ENCODE data around the gene ANGPTL4.
"Not testable (repeated sequence)": the region's sequence is repeated elsewhere in the genome, so short reads cannot be mapped to it uniquely, and the experiment has no call there.

ANGPTL4 gene

GRCh38 chr19:8366121-8366581, 2.2 kb downstream of the ANGPTL4 start:
- no peak for DNase-seq

- no peak for DNase-seq
Measured at GRCh38 chr19:8366961-8367326, 3.0 kb downstream of the ANGPTL4 start.

GRCh38 chr19:8367327-8368001, 3.5 kb downstream of the ANGPTL4 start:
- no peak for DNase-seq

GRCh38 chr19:8370176-8371010, 6.4 kb downstream of the ANGPTL4 start:
- DNase-seq, result no peak

GRCh38 chr19:8371011-8371804, 7.3 kb downstream of the ANGPTL4 start:
- no peak for DNase-seq

- no peak for DNase-seq
Measured at GRCh38 chr19:8373867-8374813, 10.2 kb downstream of the ANGPTL4 start.

GRCh38 chr19:8375766-8376165, 11.8 kb downstream of the ANGPTL4 start:
- DNase-seq, result not testable (repeated sequence)

GRCh38 chr19:8376373-8376974, 12.5 kb downstream of the ANGPTL4 start:
- DNase-seq, result not testable (repeated sequence)

GRCh38 chr19:8377598-8377997, 13.6 kb downstream of the ANGPTL4 start:
- no peak for DNase-seq

- DNase-seq, result not testable (repeated sequence)
Measured at GRCh38 chr19:8379156-8379891, 15.4 kb downstream of the ANGPTL4 start.

GRCh38 chr19:8384569-8384968, 20.6 kb downstream of the ANGPTL4 start:
- not testable (repeated sequence) for DNase-seq

GRCh38 chr19:8385103-8385502, 21.1 kb downstream of the ANGPTL4 start:
- DNase-seq, result not testable (repeated sequence)

- not testable (repeated sequence) for DNase-seq
Measured at GRCh38 chr19:8385566-8385965, 21.6 kb downstream of the ANGPTL4 start.

GRCh38 chr19:8386419-8386818, 22.5 kb downstream of the ANGPTL4 start:
- not testable (repeated sequence) for DNase-seq

- DNase-seq, result no peak
Measured at GRCh38 chr19:8386990-8387389, 23.0 kb downstream of the ANGPTL4 start.

- no peak for DNase-seq
Measured at GRCh38 chr19:8387688-8388611, 24.0 kb downstream of the ANGPTL4 start.

GRCh38 chr19:8388612-8388958, 24.6 kb downstream of the ANGPTL4 start:
- no peak for DNase-seq

GRCh38 chr19:8389891-8390616, 26.1 kb downstream of the ANGPTL4 start, which contains the start of gene RAB11B:
RAB11B (plus strand) TSS chr19:8390360; CDS start chr19:8390417, 57 bp downstream.
- peak; percentile 99 for DNase-seq

GRCh38 chr19:8390617-8390981, 26.6 kb downstream of the ANGPTL4 start:
- peak; percentile 95 for DNase-seq
